G401.6 (cell line): ENCODE data around the gene KCTD8.

Source experiments
- FAIRE-seq: peaks from 2 replicates; lab custom pipeline; 2012; peaks lifted over from hg19 to GRCh38; lab: Jason Lieb, UNC

Gene KCTD8

GRCh38 chr4:44162538-44163270 lies 285.9 kb downstream of the KCTD8 start:
- FAIRE-seq, result no peak

GRCh38 chr4:44161756-44162155 lies 286.9 kb downstream of the KCTD8 start:
- no peak for FAIRE-seq

GRCh38 chr4:44160776-44161367 lies 287.7 kb downstream of the KCTD8 start:
- FAIRE-seq, result no peak

- no peak for FAIRE-seq
Measured at GRCh38 chr4:44159991-44160390, 288.6 kb downstream of the KCTD8 start.

GRCh38 chr4:44157611-44158277 lies 290.9 kb downstream of the KCTD8 start:
- FAIRE-seq, result no peak

- no peak for FAIRE-seq
Measured at GRCh38 chr4:44150091-44150576, 298.5 kb downstream of the KCTD8 start.

GRCh38 chr4:44149282-44149681 lies 299.3 kb downstream of the KCTD8 start:
- FAIRE-seq, result no peak

GRCh38 chr4:44147571-44148075 lies 301.0 kb downstream of the KCTD8 start:
- FAIRE-seq, result no peak

GRCh38 chr4:44146516-44146915 lies 302.1 kb downstream of the KCTD8 start:
- no peak for FAIRE-seq

GRCh38 chr4:44145868-44146267 lies 302.7 kb downstream of the KCTD8 start:
- FAIRE-seq, result no peak

- no peak for FAIRE-seq
Measured at GRCh38 chr4:44132526-44132925, 316.1 kb downstream of the KCTD8 start.
